Measurements from ENCODE around the gene GALNT18.

Gene GALNT18

GRCh38 chr11:11260903-11261302, 360.9 kb downstream of the GALNT18 start:
- no peak for DNase-seq

GRCh38 chr11:11253995-11254394, 367.8 kb downstream of the GALNT18 start:
- no peak for DNase-seq

- DNase-seq: no peak
Measured at GRCh38 chr11:11253497-11253896, 368.3 kb downstream of the GALNT18 start.

GRCh38 chr11:11252403-11252802, 369.4 kb downstream of the GALNT18 start:
- DNase-seq: no peak

- DNase-seq: no peak
Measured at GRCh38 chr11:11251394-11251970, 370.3 kb downstream of the GALNT18 start.

GRCh38 chr11:11250470-11250869, 371.3 kb downstream of the GALNT18 start:
- DNase-seq: no peak

- no peak for DNase-seq
Measured at GRCh38 chr11:11247576-11247975, 374.2 kb downstream of the GALNT18 start.

- no peak for DNase-seq
Measured at GRCh38 chr11:11247086-11247485, 374.7 kb downstream of the GALNT18 start.

- no peak for DNase-seq
Measured at GRCh38 chr11:11246166-11246565, 375.6 kb downstream of the GALNT18 start.

- no peak for DNase-seq
Measured at GRCh38 chr11:11245453-11245852, 376.4 kb downstream of the GALNT18 start.

- no peak for DNase-seq
Measured at GRCh38 chr11:11244470-11245080, 377.2 kb downstream of the GALNT18 start.

GRCh38 chr11:11243590-11244469, 378.0 kb downstream of the GALNT18 start:
- peak; percentile 20 for DNase-seq

- no peak for DNase-seq
Measured at GRCh38 chr11:11243209-11243589, 378.6 kb downstream of the GALNT18 start.

- DNase-seq: no peak
Measured at GRCh38 chr11:11241284-11241683, 380.5 kb downstream of the GALNT18 start.

GRCh38 chr11:11239959-11240358, 381.8 kb downstream of the GALNT18 start:
- no peak for DNase-seq

- no peak for DNase-seq
Measured at GRCh38 chr11:11237070-11237832, 384.6 kb downstream of the GALNT18 start.

GRCh38 chr11:11236498-11237059, 385.2 kb downstream of the GALNT18 start:
- no peak for DNase-seq

GRCh38 chr11:11231763-11232162, 390.0 kb downstream of the GALNT18 start:
- DNase-seq: no peak

- DNase-seq: peak; percentile 49
Measured at GRCh38 chr11:11230802-11231562, 390.8 kb downstream of the GALNT18 start.

- no peak for DNase-seq
Measured at GRCh38 chr11:11230087-11230486, 391.7 kb downstream of the GALNT18 start.

- DNase-seq: no peak
Measured at GRCh38 chr11:11229647-11230046, 392.2 kb downstream of the GALNT18 start.

Measured in activated CD4-positive, alpha-beta T cell treated with anti-CD3 and anti-CD28 coated beads for 48 hours (primary cell).